Activated CD8-positive, alpha-beta memory T cell treated with anti-CD3 and anti-CD28 coated beads, Interleukin-2, amount 50 U/mL, for 24 hours (primary cell): ENCODE results near the gene CTIF.
"Not testable (repeated sequence)": the region's sequence is repeated elsewhere in the genome, so short reads cannot be mapped to it uniquely, and the experiment has no call there.

ENCODE experiments used
- DNase-seq: peaks from one replicate; pipeline ENCODE4 v3.0.0-alpha.2; 2020; ENCODE audit errors: extremely low read depth

Gene CTIF

GRCh38 chr18:48802543-48803290 lies 263.9 kb downstream of the CTIF start:
- DNase-seq: no peak

- no peak for DNase-seq
Measured at GRCh38 chr18:48803518-48803917, 264.7 kb downstream of the CTIF start.

- DNase-seq: no peak
Measured at GRCh38 chr18:48803951-48804855, 265.4 kb downstream of the CTIF start.

GRCh38 chr18:48804856-48805610 lies 266.2 kb downstream of the CTIF start:
- DNase-seq: no peak

GRCh38 chr18:48805826-48806535 lies 267.1 kb downstream of the CTIF start:
- no peak for DNase-seq

- DNase-seq: no peak
Measured at GRCh38 chr18:48806551-48807261, 267.9 kb downstream of the CTIF start.

- no peak for DNase-seq
Measured at GRCh38 chr18:48808476-48808875, 269.6 kb downstream of the CTIF start.

- DNase-seq: no peak
Measured at GRCh38 chr18:48809365-48809764, 270.5 kb downstream of the CTIF start.

- no peak for DNase-seq
Measured at GRCh38 chr18:48810805-48811204, 272.0 kb downstream of the CTIF start.

GRCh38 chr18:48811401-48811800 lies 272.6 kb downstream of the CTIF start:
- DNase-seq: no peak

GRCh38 chr18:48811977-48812451 lies 273.2 kb downstream of the CTIF start:
- DNase-seq: not testable (repeated sequence)

GRCh38 chr18:48813321-48813720 lies 274.5 kb downstream of the CTIF start:
- DNase-seq: no peak

GRCh38 chr18:48813833-48814489 lies 275.1 kb downstream of the CTIF start:
- no peak for DNase-seq

GRCh38 chr18:48814490-48815178 lies 275.8 kb downstream of the CTIF start:
- DNase-seq: no peak

GRCh38 chr18:48815179-48815515 lies 276.3 kb downstream of the CTIF start:
- no peak for DNase-seq

- no peak for DNase-seq
Measured at GRCh38 chr18:48815581-48816324, 276.9 kb downstream of the CTIF start.

- no peak for DNase-seq
Measured at GRCh38 chr18:48816554-48816953, 277.7 kb downstream of the CTIF start.

GRCh38 chr18:48817021-48817461 lies 278.2 kb downstream of the CTIF start:
- DNase-seq: no peak
